Endothelial cell of umbilical vein (primary cell): ENCODE measurements around the gene FBXW11.

ENCODE experiments used
- CTCF ChIP-seq, 2 donors: IDR thresholded peaks; 1 replicate in 1 of 2; 2 replicates in 1 of 2; pipeline ENCODE4 v1.5.1; 2011; ENCODE audit warnings: low read length in 2 of 2, mild to moderate bottlenecking in 2 of 2, moderate library complexity in 2 of 2, control low read depth in 1 of 2, inconsistent platforms in 1 of 2, low read depth in 1 of 2; ENCODE audit not compliant: insufficient read depth in 1 of 2; ENCODE audit errors: extremely low read depth in 1 of 2
- EZH2 ChIP-seq: IDR thresholded peaks from 2 replicates; pipeline ENCODE4 v1.6.1; 2012; ENCODE audit warnings: borderline replicate concordance, low read depth, mild to moderate bottlenecking, moderate library complexity, low read length, inconsistent platforms; ENCODE audit not compliant: severe bottlenecking
- GATA2 ChIP-seq: IDR thresholded peaks from 2 replicates; pipeline ENCODE4 v1.7.0; 2011; ENCODE audit warnings: low read depth, mild to moderate bottlenecking, moderate library complexity, mixed read lengths, low read length; ENCODE audit not compliant: insufficient read length, insufficient read depth
- JUN ChIP-seq: IDR thresholded peaks from 2 replicates; pipeline ENCODE4 v1.6.1; 2011; ENCODE audit warnings: borderline replicate concordance, low read depth; ENCODE audit not compliant: insufficient read length, insufficient read depth
- POLR2A ChIP-seq: IDR thresholded peaks from 2 replicates; pipeline ENCODE4 v1.6.1; 2012; ENCODE audit warnings: low read depth, mild to moderate bottlenecking, control low read depth, low read length
- POLR2AphosphoS5 ChIP-seq: IDR thresholded peaks from 2 replicates; pipeline ENCODE4 v1.6.1; 2012; ENCODE audit warnings: low read depth, mild to moderate bottlenecking, control low read depth, low read length, moderate library complexity; ENCODE audit not compliant: insufficient read depth

GRCh38 chr5:171961117-171961516 is 45.3 kb downstream of the FBXW11 start:
- TF ChIP-seq CTCF (IDR thresholded peaks at IDR 0.05; ENCODE audit: extremely low read depth in 1 of 2, insufficient read depth in 1 of 2, low read depth in 1 of 2, low read length in 2 of 2), result no peak
- no peak for TF ChIP-seq JUN
- no peak for TF ChIP-seq EZH2
- TF ChIP-seq GATA2, result no peak
- no peak for TF ChIP-seq POLR2A
- no peak for TF ChIP-seq POLR2AphosphoS5
